Renal pelvis (tissue), 4 donors: Measurements from ENCODE around the gene SSH3. TPM values are rescaled to one million over a fixed set of nuclear protein-coding genes. Genes with fewer than 3 reads are reported as not detected.
A peak's percentile ranks its signal among the peaks of the same experiment; 100 is the strongest.
"Not testable (repeated sequence)": the region's sequence is repeated elsewhere in the genome, so short reads cannot be mapped to it uniquely, and the experiment has no call there.

Experiments used
- DNase-seq: peaks from one replicate; pipeline ENCODE4 v3.0.0-alpha.2; 2013
- polyA plus RNA-seq, 3 donors: library from polyadenylated mRNA; unstranded; fragments of 120-200 nt; gene quantifications; one replicate each; pipeline ENCODE4 v1.2.1, GENCODE V29; 2013; ENCODE audit not compliant: insufficient read length in 3 of 3

Gene SSH3
- polyA plus RNA-seq, 3 donors = 26.5 to 31.0 (median 29.8) TPM

DNA sequence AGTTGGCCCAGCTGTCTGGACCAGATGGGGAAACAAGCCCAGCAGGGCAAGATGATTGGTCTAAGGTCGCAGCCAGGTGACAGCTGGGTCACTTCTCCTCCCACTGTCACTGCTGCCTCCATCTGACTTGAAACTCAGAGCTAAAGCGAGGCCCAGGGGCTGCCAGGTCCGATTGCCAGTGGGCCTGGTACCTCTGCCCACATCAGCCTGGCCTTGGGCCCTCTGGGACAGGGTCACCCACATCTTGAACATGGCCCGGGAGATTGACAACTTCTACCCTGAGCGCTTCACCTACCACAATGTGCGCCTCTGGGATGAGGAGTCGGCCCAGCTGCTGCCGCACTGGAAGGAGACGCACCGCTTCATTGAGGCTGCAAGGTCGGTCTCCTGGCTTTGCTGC is 5.8 kb downstream of the SSH3 start:
- no peak for DNase-seq

GRCh38 chr11:67309661-67310061 is 6.3 kb downstream of the SSH3 start:
- no peak for DNase-seq

- DNase-seq = no peak
Observed at GRCh38 chr11:67310246-67311050, 7.1 kb downstream of the SSH3 start.

DNA sequence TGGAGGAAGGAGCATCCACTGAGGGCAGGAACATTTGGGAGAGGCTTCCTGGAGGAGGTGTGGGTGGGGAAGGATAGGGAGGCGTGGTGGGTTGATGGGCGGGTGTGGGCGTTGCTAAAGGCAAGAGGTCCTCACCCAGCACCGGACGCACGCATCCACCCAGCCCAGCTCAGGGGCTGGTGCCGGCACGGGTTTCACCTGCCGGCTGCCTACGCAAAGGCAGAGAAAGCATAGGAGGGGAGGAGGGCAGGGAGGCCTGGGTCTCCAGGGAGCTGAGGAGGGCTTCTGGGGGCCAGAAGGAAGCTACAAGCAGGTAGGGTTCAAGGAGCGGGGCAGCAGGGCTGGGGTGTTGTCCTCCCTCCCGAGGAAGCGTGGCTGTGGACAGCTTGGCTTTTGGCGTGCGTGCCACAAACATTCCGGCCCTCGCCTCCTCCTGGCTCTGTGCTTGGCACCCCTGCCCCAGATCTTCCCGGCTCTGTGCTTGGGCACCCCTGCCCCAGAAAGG is 7.8 kb downstream of the SSH3 start:
- DNase-seq = no peak

DNA sequence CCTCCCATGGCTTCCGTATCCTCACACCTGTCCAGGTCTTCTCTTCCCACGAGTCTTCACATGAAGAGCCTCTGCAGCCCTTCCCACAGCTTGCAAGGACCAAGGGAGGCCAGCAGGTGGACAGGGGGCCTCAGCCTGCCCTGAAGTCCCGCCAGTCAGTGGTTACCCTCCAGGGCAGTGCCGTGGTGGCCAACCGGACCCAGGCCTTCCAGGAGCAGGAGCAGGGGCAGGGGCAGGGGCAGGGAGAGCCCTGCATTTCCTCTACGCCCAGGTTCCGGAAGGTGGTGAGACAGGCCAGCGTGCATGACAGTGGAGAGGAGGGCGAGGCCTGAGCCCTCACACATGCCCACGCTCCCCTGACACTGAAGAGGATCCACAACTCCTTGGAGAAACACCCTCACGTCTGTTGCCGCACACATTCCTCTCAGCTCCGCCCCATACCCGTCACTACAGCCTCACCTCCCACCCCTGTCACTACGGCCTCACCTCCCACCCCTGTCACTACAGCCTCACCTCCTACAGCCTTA is 8.3 kb downstream of the SSH3 start:
- DNase-seq = no peak

DNA sequence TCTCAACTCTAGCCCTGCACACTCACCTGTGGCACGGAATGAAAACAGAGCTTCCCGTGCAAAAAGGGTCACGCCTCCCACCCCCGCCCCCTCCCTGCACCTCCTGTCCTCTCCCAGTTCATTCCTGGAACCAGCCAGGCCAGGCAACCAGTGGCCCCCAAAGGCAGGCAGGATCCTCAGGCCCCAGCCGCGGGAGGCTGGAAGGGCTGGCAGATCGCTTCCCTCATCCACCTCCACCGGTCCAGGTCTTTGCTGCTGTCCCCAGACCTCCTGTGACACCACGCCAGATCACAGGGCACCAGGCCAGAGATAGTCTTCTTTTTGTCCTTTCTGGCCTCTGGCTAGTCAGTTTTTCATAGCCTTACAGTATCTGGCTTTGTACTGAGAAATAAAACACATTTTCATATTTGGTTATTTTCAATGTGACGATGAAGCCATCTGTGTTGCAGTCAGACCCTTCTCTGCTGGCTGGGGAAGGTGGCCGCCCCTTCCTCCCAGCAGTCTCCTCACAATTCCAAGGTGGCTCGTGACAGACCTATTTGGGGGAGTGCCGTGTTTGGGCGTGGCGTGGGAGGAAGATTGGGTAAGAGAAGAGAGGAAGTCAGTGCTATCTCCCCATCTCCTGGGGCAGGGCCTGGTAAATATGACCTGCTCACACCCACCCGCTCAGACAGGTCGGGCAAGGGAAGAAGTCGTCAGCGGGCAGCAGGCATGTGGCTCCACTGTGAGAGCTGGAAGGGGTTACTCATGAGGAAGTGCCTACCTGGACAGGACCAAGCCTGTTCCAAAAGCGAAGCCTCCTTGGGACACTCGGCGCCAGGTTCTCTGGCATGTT is 9.1 kb downstream of the SSH3 start:
- DNase-seq = no peak

DNA sequence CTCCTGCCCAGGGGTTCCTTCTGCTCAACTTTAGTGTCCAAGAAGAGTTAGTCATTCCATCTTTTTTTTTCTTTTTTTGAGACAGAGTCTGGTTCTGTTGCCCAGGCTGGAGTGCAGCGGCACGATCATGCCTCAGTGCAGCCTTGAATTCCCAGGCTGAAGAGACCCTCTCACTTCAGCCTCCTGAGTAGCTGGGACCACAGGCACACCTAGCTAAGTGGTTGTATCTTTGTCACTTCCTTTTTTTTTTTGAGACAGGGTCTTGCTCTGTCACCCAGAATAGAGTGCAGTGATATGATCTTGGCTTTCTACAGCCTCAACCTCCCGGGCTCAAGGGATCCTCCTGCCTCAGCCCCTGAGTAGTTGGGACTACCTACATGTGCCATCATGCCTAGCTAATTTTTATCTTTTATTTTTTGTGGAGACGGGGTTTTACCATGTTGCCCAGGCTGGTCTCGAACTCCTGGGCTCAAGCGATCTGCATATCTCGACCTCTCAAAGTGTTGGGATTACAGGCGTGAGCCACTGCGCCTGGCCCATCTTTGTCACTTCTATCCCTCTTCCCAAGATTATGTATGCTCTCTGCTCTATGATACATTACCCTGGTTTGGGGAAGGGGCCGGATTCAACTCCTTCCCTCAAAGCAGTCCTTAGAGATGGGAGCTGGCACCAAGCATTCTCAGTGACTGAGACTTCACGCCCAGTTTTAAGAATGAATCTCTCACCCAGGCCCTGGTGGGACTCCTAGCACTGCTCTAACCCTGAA is 10.0 kb downstream of the SSH3 start:
- DNase-seq = no peak

GRCh38 chr11:67314218-67314617 is 10.9 kb downstream of the SSH3 start:
- DNase-seq = no peak

- DNase-seq = no peak
Observed at GRCh38 chr11:67315325-67315909, 12.1 kb downstream of the SSH3 start.

DNA sequence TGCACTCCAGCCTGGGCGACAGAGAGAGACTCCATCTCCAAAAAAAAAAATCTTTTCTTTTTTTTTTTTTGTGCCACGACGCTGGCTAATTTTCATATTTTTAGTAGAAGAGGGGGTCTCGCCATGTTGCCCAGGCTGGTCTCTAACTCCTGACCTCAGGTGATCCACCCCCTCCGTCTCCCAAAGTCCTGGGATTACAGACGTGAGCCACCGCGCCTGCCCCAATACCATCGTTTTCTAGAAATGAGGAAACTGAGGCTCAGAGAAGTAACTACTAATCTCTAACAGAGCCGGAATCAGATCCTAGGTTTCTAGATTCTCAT is 13.5 kb downstream of the SSH3 start:
- no peak for DNase-seq

DNA sequence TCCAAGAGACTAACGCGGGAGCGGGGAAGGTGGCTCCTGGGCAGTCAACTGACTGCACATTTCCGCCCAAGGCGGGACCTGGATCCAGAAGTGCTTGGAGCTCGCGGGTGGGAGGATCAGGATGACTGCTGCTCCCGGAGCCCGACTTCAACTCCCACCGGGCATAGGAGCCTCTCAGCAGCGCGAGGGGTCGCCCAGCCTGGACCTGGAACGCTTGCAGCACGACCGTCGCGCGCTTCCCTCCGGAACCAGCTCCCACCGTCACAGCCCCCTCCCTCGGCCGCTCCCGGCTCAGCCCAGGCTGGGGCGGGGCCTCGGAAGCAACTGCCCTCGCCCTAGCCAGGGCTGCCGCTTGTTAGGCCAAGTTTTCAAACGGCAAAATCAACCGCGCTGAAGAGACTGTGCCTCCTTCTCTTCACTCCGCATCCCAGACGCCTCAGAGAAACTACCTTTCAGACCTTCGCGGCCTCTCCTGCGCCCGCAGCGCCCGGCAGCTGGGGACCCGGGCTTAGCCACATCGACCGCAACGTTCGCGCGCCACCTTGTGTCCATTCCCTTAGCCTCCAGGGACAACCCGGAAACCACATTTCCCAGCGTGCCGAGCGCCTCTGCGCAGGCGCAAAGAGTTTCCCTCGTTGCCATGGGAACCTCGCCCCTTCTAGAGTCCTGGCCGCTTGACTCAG is 14.0 kb downstream of the SSH3 start:
- DNase-seq = peak; percentile 98

GRCh38 chr11:67317888-67318555 is 14.7 kb downstream of the SSH3 start:
- DNase-seq = no peak

DNA sequence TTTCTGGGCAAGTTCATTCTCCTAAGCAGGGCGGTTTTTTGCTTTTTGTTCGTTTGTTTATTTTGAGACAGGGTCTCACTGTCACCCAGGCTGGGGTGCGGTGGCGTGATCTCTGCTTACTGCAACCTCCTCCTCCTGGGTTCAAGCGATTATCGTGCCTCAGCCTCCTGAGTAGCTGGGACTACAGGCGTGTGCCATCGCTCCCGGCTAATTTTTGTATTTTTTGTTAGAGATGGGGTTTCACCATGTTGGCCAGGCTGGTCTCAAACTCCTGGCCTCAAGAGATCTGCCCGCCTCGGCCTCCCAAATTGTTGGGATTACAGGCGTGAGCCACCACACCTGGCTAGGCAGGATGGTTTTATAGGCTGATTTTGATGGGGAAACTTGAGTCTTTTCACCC is 15.5 kb downstream of the SSH3 start:
- not testable (repeated sequence) for DNase-seq

DNA sequence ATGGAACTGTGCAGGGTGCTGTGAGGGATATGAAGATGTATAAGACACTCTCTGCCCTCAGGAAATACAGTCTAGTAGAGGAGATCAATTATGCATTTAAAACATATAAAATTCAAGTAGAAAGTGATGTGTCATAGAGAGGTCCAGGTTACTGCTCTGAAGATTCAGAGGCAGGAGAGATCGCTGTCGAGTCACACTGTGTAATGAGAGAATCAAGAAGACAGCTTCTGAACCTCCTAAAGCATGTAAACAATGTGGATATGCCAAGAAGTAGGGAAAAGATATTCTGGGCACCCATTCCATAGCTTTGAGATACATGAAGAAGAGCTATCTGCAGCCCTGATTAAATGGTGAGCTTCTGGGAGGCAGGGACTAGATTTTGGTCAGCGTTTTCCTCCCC is 16.7 kb downstream of the SSH3 start:
- DNase-seq = no peak

DNA sequence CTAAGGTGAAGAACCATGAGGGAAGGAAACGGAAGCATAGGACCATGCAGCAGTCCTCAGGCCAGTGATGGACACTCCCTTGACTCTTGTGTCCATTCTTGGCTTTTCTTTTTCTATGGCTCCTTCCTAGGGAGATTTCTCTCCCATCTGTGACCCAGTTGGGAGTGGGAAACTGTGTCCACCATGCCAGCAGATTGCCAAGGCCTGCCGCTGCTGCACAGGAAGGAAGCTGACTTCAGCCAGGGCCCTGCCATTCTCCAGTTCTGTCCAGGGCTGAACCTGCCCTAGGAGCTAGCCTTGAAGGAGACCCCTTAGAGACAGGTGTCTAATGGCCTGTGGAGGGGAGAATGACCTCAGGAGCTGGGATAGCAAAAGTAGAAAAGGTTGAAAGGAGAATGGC is 17.4 kb downstream of the SSH3 start:
- DNase-seq = no peak

GRCh38 chr11:67321313-67321871 is 18.1 kb downstream of the SSH3 start:
- DNase-seq = no peak

DNA sequence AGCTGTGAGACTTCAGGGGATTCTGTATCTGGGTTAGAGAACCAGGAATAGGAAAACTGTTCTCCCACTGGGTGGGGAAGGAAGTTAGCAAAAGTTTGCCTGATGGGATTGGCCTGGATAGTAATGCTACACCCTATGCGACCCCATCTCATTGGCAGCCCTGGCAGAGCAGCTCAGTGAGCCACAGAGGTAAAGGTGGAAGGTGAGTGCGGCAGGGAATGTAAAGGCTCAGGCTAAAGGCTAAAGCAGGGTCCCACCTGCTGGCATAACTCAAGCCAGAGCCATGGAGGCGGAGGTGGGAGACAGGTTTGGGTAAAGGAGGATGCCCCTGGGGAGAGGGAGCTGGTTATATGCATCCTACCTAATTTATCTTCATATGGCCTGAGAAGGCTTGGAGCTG is 18.7 kb downstream of the SSH3 start:
- DNase-seq = no peak

- no peak for DNase-seq
Observed at GRCh38 chr11:67323526-67323925, 20.2 kb downstream of the SSH3 start.

DNA sequence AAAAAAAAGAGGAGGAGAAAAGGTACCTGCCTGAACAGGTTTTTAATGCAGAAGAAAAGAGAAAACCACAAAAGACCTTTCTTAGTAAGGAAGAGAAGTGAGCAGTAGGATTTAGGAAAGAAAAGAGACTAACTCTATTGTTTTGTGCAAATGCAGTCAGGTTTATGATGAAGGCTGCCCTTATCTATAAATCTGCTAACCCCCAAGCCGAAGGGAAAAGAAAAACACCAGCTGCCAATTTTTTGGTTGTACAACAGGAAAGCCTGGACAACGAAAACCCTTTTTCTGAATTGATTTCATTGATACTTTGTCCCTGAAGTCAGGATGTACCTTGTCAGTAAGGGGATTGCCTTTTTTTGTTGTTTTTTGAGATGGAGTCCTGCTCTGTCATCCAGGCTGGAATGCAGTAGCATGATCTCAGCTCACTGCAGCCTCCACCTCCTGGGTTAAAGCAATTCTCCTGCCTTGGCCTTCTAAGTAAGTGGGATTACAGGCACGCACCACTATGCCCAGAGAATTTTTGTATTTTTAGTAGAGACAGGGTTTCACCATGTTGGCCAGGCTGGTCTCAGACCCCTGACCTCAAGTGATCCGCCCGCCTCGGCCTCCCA is 28.9 kb downstream of the SSH3 start:
- no peak for DNase-seq

GRCh38 chr11:67337257-67337656 is 33.9 kb downstream of the SSH3 start:
- DNase-seq = no peak
